Endodermal cell (in vitro differentiated cells): ENCODE measurements around the gene NCOR1. TPM values are rescaled to one million over a fixed set of nuclear protein-coding genes. Genes with fewer than 3 reads are reported as not detected.
A peak's percentile ranks its signal among the peaks of the same experiment; 100 is the strongest.

Experiments used
- DNase-seq: peaks from one replicate; pipeline ENCODE4 v3.0.0-alpha.2; 2017
- H3K27ac ChIP-seq: 2 replicates; pipeline ENCODE4 v1.5.1; 2013; ENCODE audit warnings: mild to moderate bottlenecking, low read depth, low read length, moderate library complexity
- H3K27me3 ChIP-seq: 2 replicates; pipeline ENCODE4 v1.6.1; 2013; ENCODE audit warnings: mild to moderate bottlenecking, low read length, moderate library complexity; ENCODE audit not compliant: insufficient read depth, control insufficient read depth, poor library complexity, severe bottlenecking
- H3K36me3 ChIP-seq: 2 replicates; pipeline ENCODE4 v1.7.0; 2013; ENCODE audit warnings: mild to moderate bottlenecking, low read length, moderate library complexity; ENCODE audit not compliant: control insufficient read depth, insufficient read depth
- H3K4me1 ChIP-seq: one replicate; pipeline ENCODE4 v1.7.0; 2013; ENCODE audit warnings: low read length; ENCODE audit not compliant: control insufficient read depth, insufficient read depth
- H3K4me3 ChIP-seq: 2 replicates; pipeline ENCODE4 v1.5.1; 2013; ENCODE audit warnings: mild to moderate bottlenecking, low read length, moderate library complexity
- H3K9ac ChIP-seq: 2 replicates; pipeline ENCODE4 v1.6.1; 2013; ENCODE audit warnings: mild to moderate bottlenecking, low read length, moderate library complexity; ENCODE audit not compliant: poor library complexity, severe bottlenecking; ENCODE audit errors: extremely low read depth
- H3K9me3 ChIP-seq: 2 replicates; pipeline ENCODE4 v1.6.1; 2013; ENCODE audit warnings: mild to moderate bottlenecking, low read length, moderate library complexity; ENCODE audit not compliant: control insufficient read depth
- H3K27ac Mint-ChIP-seq: 2 replicates; pipeline ENCODE4 v1.8.0; 2020; ENCODE audit warnings: mixed read lengths
- H3K27me3 Mint-ChIP-seq: 2 replicates; pipeline ENCODE4 v1.8.0; 2021; ENCODE audit warnings: mild to moderate bottlenecking, mixed read lengths; ENCODE audit not compliant: insufficient read depth
- H3K36me3 Mint-ChIP-seq: 2 replicates; pipeline ENCODE4 v1.8.0; 2020; ENCODE audit warnings: low read depth, mixed read lengths
- H3K4me1 Mint-ChIP-seq: 2 replicates; pipeline ENCODE4 v1.8.0; 2020; ENCODE audit warnings: mixed read lengths
- H3K4me3 Mint-ChIP-seq: 2 replicates; pipeline ENCODE4 v1.8.0; 2020; ENCODE audit warnings: mild to moderate bottlenecking, moderate library complexity, mixed read lengths
- H3K9me3 Mint-ChIP-seq: 2 replicates; pipeline ENCODE4 v1.8.0; 2020; ENCODE audit warnings: mild to moderate bottlenecking, mixed read lengths
- CTCF ChIP-seq: fragments of 200-600 bp; sonication (generic); conservative IDR thresholded peaks from 2 replicates; pipeline ENCODE4 v1.5.0; 2021; ENCODE audit warnings: antibody characterized with exemption, mild to moderate bottlenecking
- WGBS, 2 experiments: methylation state at CpG; one replicate each; pipeline versions ENCODE4 v1.1.5 to v1.1.7; 2013; ENCODE audit warnings: missing lambda C conversion rate in 2 of 2, mixed read lengths in 1 of 2; ENCODE audit not compliant: insufficient coverage in 1 of 2, insufficient read length in 1 of 2; 5-methylcytosine and 5-hydroxymethylcytosine counted together
- total RNA-seq, 2 donors: library from RNA; stranded (reverse); fragmentation: NEBNext Ultra II Directional in 1 of 2; extraction: Animal tissue kit (Norgen Biotek cat#: 25700) in 1 of 2; gene quantifications; 2 replicates in 1 of 2; 3 replicates in 1 of 2; pipeline ENCODE4 v1.2.1, GENCODE V29; 2021

The NCOR1 gene
- total RNA-seq, 2 donors from 2014 or later, result 112 to 141 TPM

GRCh38 chr17:16075949-16076348 lies 139.4 kb downstream of the NCOR1 start:
- Mint-ChIP-seq H3K9me3 (peaks cover 3% of the 10 kb centered on the region), H3K27me3 (no peaks in the 10 kb centered on the region), H3K4me3 (no peak overlapping the region), H3K27ac (no peak overlapping the region), H3K36me3 (peaks cover 72% of the 10 kb centered on the region), H3K4me1 (no peaks in the 10 kb centered on the region)
- DNase-seq, result no peak
- Histone ChIP-seq H3K27me3 (no peaks in the 10 kb centered on the region), H3K27ac (no peak overlapping the region), H3K9ac (no peak overlapping the region), H3K4me3 (no peak overlapping the region), H3K9me3 (peaks cover 19% of the 10 kb centered on the region), H3K4me1 (no peaks in the 10 kb centered on the region), H3K36me3 (peaks cover 83% of the 10 kb centered on the region)
- TF ChIP-seq CTCF, result no peak
- WGBS, 2 experiments, result 96 to 97% methylated on average over 3 to 5 of the region's 5 CpGs

- WGBS, 2 experiments, result 100% methylated on average over 2 of the region's 3 CpGs
- no peak for TF ChIP-seq CTCF
- H3K4me1 ChIP-seq, result no peaks in the 10 kb centered on the region
- Mint-ChIP-seq H3K27ac (no peak overlapping the region), H3K36me3 (peaks cover 76% of the 10 kb centered on the region), H3K4me3 (no peak overlapping the region), H3K9me3 (no peaks in the 10 kb centered on the region), H3K4me1 (no peaks in the 10 kb centered on the region), H3K27me3 (no peaks in the 10 kb centered on the region)
- no peak overlapping the region for H3K9ac ChIP-seq
- peaks cover 7% of the 10 kb centered on the region for H3K9me3 ChIP-seq
- peaks cover 87% of the 10 kb centered on the region for H3K36me3 ChIP-seq
- no peak overlapping the region for H3K27ac ChIP-seq
- H3K4me3 ChIP-seq, result no peak overlapping the region
- no peaks in the 10 kb centered on the region for H3K27me3 ChIP-seq
- DNase-seq, result no peak
Observed at GRCh38 chr17:16074423-16074822, 140.9 kb downstream of the NCOR1 start.

GRCh38 chr17:16073845-16074244 lies 141.5 kb downstream of the NCOR1 start:
- DNase-seq, result no peak
- Mint-ChIP-seq H3K4me3 (no peak overlapping the region), H3K27ac (peak overlapping the region; percentile 11), H3K9me3 (no peaks in the 10 kb centered on the region), H3K27me3 (no peaks in the 10 kb centered on the region), H3K4me1 (no peaks in the 10 kb centered on the region), H3K36me3 (peaks cover 75% of the 10 kb centered on the region)
- Histone ChIP-seq H3K27me3 (no peaks in the 10 kb centered on the region), H3K36me3 (peaks cover 87% of the 10 kb centered on the region), H3K4me1 (no peaks in the 10 kb centered on the region), H3K4me3 (no peak overlapping the region), H3K9me3 (peaks cover 1% of the 10 kb centered on the region), H3K9ac (no peak overlapping the region), H3K27ac (no peak overlapping the region)
- no peak for TF ChIP-seq CTCF
- WGBS, 2 experiments, result 95 to 98% methylated on average over 4 of the region's 4 CpGs
